ENCODE results near the gene CCNG2. TPM values are rescaled to one million over a fixed set of nuclear protein-coding genes. Genes with fewer than 3 reads are reported as not detected.

CCNG2 gene, protein sequence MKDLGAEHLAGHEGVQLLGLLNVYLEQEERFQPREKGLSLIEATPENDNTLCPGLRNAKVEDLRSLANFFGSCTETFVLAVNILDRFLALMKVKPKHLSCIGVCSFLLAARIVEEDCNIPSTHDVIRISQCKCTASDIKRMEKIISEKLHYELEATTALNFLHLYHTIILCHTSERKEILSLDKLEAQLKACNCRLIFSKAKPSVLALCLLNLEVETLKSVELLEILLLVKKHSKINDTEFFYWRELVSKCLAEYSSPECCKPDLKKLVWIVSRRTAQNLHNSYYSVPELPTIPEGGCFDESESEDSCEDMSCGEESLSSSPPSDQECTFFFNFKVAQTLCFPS
- polyA plus RNA-seq, result 6.0 and 8.3 TPM in 2 replicates

DNA sequence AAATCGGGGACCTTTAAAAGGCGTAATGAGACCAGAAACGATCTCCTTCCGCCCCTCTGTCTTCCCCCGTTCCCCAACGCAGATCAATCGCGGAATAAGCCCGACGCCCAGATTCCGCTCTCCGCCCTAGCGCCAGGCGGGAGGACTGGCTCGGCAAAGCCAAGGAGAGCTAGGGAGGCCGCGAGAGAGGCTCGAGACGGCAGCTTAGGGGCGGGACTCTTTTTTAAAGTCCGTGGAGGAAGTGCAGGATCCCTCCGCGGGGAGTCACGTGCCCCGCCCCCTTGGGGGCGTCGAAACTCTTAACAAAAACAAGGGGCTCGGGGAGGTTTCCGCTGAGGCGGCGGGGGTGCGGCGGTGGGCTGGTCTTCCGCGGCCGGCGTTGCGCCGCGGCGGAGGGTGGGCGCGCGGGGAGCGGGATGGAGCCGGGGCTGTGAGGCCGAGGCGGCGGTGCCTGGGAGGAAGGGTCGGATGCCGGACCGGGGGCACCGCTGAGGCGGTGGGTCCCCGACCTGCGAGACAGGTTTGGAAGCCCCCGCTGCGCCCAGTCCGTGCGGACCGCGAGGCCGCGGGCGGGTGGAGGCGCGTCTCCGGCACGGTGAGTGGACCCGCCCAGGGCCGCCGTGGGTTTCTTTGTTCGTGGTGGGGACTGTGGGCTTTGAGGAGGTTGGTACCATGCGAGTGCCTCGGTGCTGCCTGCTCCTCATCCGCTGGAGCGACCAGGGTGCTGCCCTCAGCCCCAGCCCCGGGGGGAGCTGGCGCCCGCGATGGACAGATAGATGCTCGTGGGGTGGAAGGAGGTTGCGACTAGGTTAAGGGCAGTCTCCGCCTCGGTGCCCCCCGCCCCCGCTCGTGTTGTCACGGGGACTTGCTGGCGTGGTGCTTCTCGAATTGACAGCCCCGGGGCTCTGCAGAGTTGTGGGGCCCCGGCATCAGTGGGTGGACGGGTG, at the start of gene CCNG2:
Gene CCNG2, plus strand, starts transcription at position 296 of the 947 bp plus-strand sequence. CDS start 1,326 bp downstream, outside the sequence.

Other genes starting within 250 kb of the CCNG2 start
- 486 and 545 TPM in 2 replicates for gene SEPTIN11, start 207.5 kb upstream of the CCNG2 start, polyA plus RNA-seq
- gene CCNI, start 81.2 kb upstream of the CCNG2 start, polyA plus RNA-seq, result 51.3 and 87.2 TPM in 2 replicates